ENCODE results near the gene DOCK3. TPM values are rescaled to one million over a fixed set of nuclear protein-coding genes. Genes with fewer than 3 reads are reported as not detected.
"Not testable (repeated sequence)": the region's sequence is repeated elsewhere in the genome, so short reads cannot be mapped to it uniquely, and the experiment has no call there.

DOCK3 gene
- total RNA-seq, 1 donor: 0.36 TPM

- Histone ChIP-seq H3K9me3 (ENCODE audit: low read depth, low read length) (no peaks in the 10 kb centered on the region), H3K36me3 (ENCODE audit: insufficient read depth, low read length) (no peaks in the 10 kb centered on the region), H3K27me3 (ENCODE audit: insufficient read depth, low read length) (no peaks in the 10 kb centered on the region), H2AFZ (ENCODE audit: low read length) (no peak overlapping the region), H3K4me1 (ENCODE audit: insufficient read depth, low read length) (no peaks in the 10 kb centered on the region), H3K27ac (ENCODE audit: low read depth, low read length) (no peak overlapping the region), H4K20me1 (ENCODE audit: insufficient read depth, low read length) (no peaks in the 10 kb centered on the region), H3K4me3 (ENCODE audit: insufficient read depth, low read length) (no peak overlapping the region), H3K4me2 (ENCODE audit: insufficient read depth, low read length) (no peak overlapping the region), H3K79me2 (ENCODE audit: insufficient read depth, low read length) (no peaks in the 10 kb centered on the region)
- TF ChIP-seq CTCF (IDR thresholded peaks at IDR 0.05; ENCODE audit: extremely low read depth, low read depth, low read length): no peak
- no peak for DNase-seq (ENCODE audit: insufficient read length, low spot score, missing footprints)
Observed at GRCh38 chr3:50743643-50744042, 68.9 kb downstream of the DOCK3 start.

DNA sequence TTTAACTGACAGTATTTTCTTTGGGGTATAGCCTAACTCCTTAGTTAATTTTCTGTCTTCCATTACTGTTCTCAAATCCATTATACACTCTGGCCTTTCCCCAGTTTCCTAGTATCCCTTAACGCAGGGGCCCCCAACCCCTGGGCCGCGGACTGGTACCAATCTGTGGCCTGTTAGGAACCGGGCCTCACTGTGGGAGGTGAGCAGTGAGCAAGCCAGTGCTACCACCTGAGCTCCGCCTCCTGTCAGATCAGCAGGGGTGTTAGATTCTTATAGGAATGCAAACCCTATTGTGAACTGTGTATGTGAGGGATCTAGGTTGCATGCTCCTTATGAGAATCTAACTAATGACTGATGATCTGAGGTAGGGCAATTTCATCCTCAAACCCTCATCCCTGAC is 75.1 kb downstream of the DOCK3 start:
- Histone ChIP-seq H3K4me2 (ENCODE audit: insufficient read depth, low read length) (no peak overlapping the region), H2AFZ (ENCODE audit: low read length) (no peak overlapping the region), H3K9me3 (ENCODE audit: low read depth, low read length) (no peaks in the 10 kb centered on the region), H3K27ac (ENCODE audit: low read depth, low read length) (no peak overlapping the region), H4K20me1 (ENCODE audit: insufficient read depth, low read length) (no peaks in the 10 kb centered on the region), H3K4me3 (ENCODE audit: insufficient read depth, low read length) (no peak overlapping the region), H3K36me3 (ENCODE audit: insufficient read depth, low read length) (no peaks in the 10 kb centered on the region), H3K27me3 (ENCODE audit: insufficient read depth, low read length) (no peaks in the 10 kb centered on the region), H3K79me2 (ENCODE audit: insufficient read depth, low read length) (no peaks in the 10 kb centered on the region), H3K4me1 (ENCODE audit: insufficient read depth, low read length) (no peaks in the 10 kb centered on the region)
- no peak for DNase-seq (ENCODE audit: insufficient read length, low spot score, missing footprints)
- no peak for TF ChIP-seq CTCF (IDR thresholded peaks at IDR 0.05; ENCODE audit: extremely low read depth, low read depth, low read length)

- no peak for DNase-seq (ENCODE audit: insufficient read length, low spot score, missing footprints)
- Histone ChIP-seq H3K9me3 (ENCODE audit: low read depth, low read length) (no peaks in the 10 kb centered on the region), H3K27ac (ENCODE audit: low read depth, low read length) (no peak overlapping the region), H3K4me2 (ENCODE audit: insufficient read depth, low read length) (no peak overlapping the region), H2AFZ (ENCODE audit: low read length) (no peak overlapping the region), H3K79me2 (ENCODE audit: insufficient read depth, low read length) (no peaks in the 10 kb centered on the region), H4K20me1 (ENCODE audit: insufficient read depth, low read length) (no peaks in the 10 kb centered on the region), H3K4me1 (ENCODE audit: insufficient read depth, low read length) (no peaks in the 10 kb centered on the region), H3K4me3 (ENCODE audit: insufficient read depth, low read length) (no peak overlapping the region), H3K36me3 (ENCODE audit: insufficient read depth, low read length) (no peaks in the 10 kb centered on the region), H3K27me3 (ENCODE audit: insufficient read depth, low read length) (no peaks in the 10 kb centered on the region)
- TF ChIP-seq CTCF (IDR thresholded peaks at IDR 0.05; ENCODE audit: extremely low read depth, low read depth, low read length): no peak
Observed at GRCh38 chr3:50759015-50759414, 84.3 kb downstream of the DOCK3 start.

GRCh38 chr3:50777680-50778079 is 103.0 kb downstream of the DOCK3 start:
- H3K27ac ChIP-seq (ENCODE audit: low read depth, low read length): no peak overlapping the region
- no peaks in the 10 kb centered on the region for H3K79me2 ChIP-seq (ENCODE audit: insufficient read depth, low read length)
- DNase-seq (ENCODE audit: insufficient read length, low spot score, missing footprints): no peak
- no peak overlapping the region for H3K4me3 ChIP-seq (ENCODE audit: insufficient read depth, low read length)
- no peaks in the 10 kb centered on the region for H3K36me3 ChIP-seq (ENCODE audit: insufficient read depth, low read length)
- no peak for TF ChIP-seq CTCF (IDR thresholded peaks at IDR 0.05; ENCODE audit: extremely low read depth, low read depth, low read length)
- no peaks in the 10 kb centered on the region for H3K9me3 ChIP-seq (ENCODE audit: low read depth, low read length)
- H4K20me1 ChIP-seq (ENCODE audit: insufficient read depth, low read length): no peaks in the 10 kb centered on the region
- H3K4me2 ChIP-seq (ENCODE audit: insufficient read depth, low read length): no peak overlapping the region
- no peak overlapping the region for H2AFZ ChIP-seq (ENCODE audit: low read length)
- H3K4me1 ChIP-seq (ENCODE audit: insufficient read depth, low read length): no peaks in the 10 kb centered on the region
- no peaks in the 10 kb centered on the region for H3K27me3 ChIP-seq (ENCODE audit: insufficient read depth, low read length)

DNA sequence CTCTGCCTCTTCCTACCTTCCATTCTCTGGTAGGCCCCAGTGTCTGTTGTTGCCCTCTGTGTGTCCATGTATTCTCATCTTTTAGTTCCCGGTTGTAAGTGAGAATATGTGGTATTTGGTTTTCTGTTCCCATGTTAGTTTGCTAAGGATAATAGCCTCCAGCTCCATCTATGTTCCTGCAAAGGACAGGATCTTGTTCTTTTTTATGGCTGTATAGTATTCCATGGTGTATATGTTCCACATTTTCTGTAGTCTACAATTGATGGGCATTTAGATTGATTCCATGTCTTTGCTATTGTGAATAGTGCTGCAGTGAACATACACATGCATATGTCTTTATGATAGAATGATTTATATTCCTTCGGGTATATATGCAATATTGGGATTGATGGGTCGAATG is 107.0 kb downstream of the DOCK3 start:
- DNase-seq (ENCODE audit: insufficient read length, low spot score, missing footprints); H4K20me1 ChIP-seq (ENCODE audit: insufficient read depth, low read length); H3K27me3 ChIP-seq (ENCODE audit: insufficient read depth, low read length); H2AFZ ChIP-seq (ENCODE audit: low read length); H3K27ac ChIP-seq (ENCODE audit: low read depth, low read length); H3K4me3 ChIP-seq (ENCODE audit: insufficient read depth, low read length); H3K4me1 ChIP-seq (ENCODE audit: insufficient read depth, low read length); H3K36me3 ChIP-seq (ENCODE audit: insufficient read depth, low read length); H3K9me3 ChIP-seq (ENCODE audit: low read depth, low read length); H3K4me2 ChIP-seq (ENCODE audit: insufficient read depth, low read length); H3K79me2 ChIP-seq (ENCODE audit: insufficient read depth, low read length): not testable (repeated sequence)

All from osteoblast (primary cell).